BLaER1 treated with 17β-estradiol and CSF1 and Interleukin-3, amounts not matched to agents 10 nM and 100 nM (cell line): ENCODE data around the gene LNP1.
A peak's percentile ranks its signal among the peaks of the same experiment; 100 is the strongest.
"Not testable (repeated sequence)": the region's sequence is repeated elsewhere in the genome, so short reads cannot be mapped to it uniquely, and the experiment has no call there.

Source experiments
- H3K27ac ChIP-seq, 11 experiments: shearing (Covaris generic); formaldehyde crosslinking; 2 replicates each; pipeline ENCODE4 v1.8.1; 2022
- H3K27me3 ChIP-seq, 11 experiments: shearing (Covaris generic); formaldehyde crosslinking; 2 replicates each; pipeline ENCODE4 v1.8.1; 2022
- H3K36me3 ChIP-seq, 11 experiments: shearing (Covaris generic); formaldehyde crosslinking; 2 replicates each; pipeline ENCODE4 v1.8.1; 2022
- H3K4me1 ChIP-seq, 10 experiments: shearing (Covaris generic); formaldehyde crosslinking; 2 replicates each; pipeline ENCODE4 v1.8.1; 2022
- H3K4me2 ChIP-seq, 11 experiments: shearing (Covaris generic); formaldehyde crosslinking; 2 replicates each; pipeline ENCODE4 v1.8.1; 2022
- H3K4me3 ChIP-seq, 10 experiments: shearing (Covaris generic); formaldehyde crosslinking; 2 replicates each; pipeline ENCODE4 v1.8.1; 2022
- H3K9ac ChIP-seq, 11 experiments: shearing (Covaris generic); formaldehyde crosslinking; 2 replicates each; pipeline ENCODE4 v1.8.1; 2022
- H3K9me3 ChIP-seq, 11 experiments: shearing (Covaris generic); formaldehyde crosslinking; replicated peaks in 1 of 11; 2 replicates each; pipeline ENCODE4 v1.8.1; 2022
- H4K20me1 ChIP-seq, 11 experiments: shearing (Covaris generic); formaldehyde crosslinking; 2 replicates each; pipeline ENCODE4 v1.8.1; 2022
- Cebpa-rat ChIP-seq, 11 experiments: shearing (Covaris generic); IDR thresholded peaks; 2 replicates each; pipeline ENCODE4 v1.8.1; 2022

Gene LNP1, protein sequence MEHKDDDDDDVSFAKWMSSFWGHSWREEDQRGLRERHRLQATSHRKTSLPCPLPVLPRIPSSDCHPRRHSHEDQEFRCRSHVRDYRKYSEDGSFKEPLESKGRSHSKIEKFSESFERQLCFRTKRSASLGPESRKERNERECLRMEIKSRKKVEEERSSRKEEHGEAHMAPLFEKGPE

GRCh38 chr3:100400780-100401673 is at the start of gene LNP1, which contains the start of gene TOMM70:
TSS of gene LNP1 (plus strand) at chr3:100401539. CDS start at chr3:100429730, 28,191 bp downstream.
TSS of gene TOMM70 (minus strand) at chr3:100401089. CDS start at chr3:100400949, 140 bp downstream.
- peaks cover 0 to 19% (median 9%) of the 10 kb centered on the region in 11 experiments; a peak in 11 of 22 replicates for H3K36me3 ChIP-seq
- H3K4me2 ChIP-seq = peak within 1 kb of the TSS; percentile 87 to 99 (median 98)
- peak within 1 kb of the TSS; percentile 81 to 97 (median 92) for H3K4me3 ChIP-seq
- peaks cover 0 to 21% (median 12%) of the 10 kb centered on the region in 11 experiments; a peak in 14 of 22 replicates for H3K9me3 ChIP-seq
- no peak for TF ChIP-seq Cebpa-rat (IDR thresholded peaks at IDR 0.05)
- H3K4me1 ChIP-seq = peaks cover 41 to 56% (median 46%) of the 10 kb centered on the region in 10 experiments
- H4K20me1 ChIP-seq = peaks cover 1 to 46% (median 42%) of the 10 kb centered on the region in 11 experiments; a peak in 19 of 22 replicates
- peak within 1 kb of the TSS; percentile 66 to 97 (median 88) for H3K27ac ChIP-seq
- H3K9ac ChIP-seq = peak within 1 kb of the TSS; percentile 85 to 92 (median 90)
- H3K27me3 ChIP-seq = no peaks in the 10 kb centered on the region

- H4K20me1 ChIP-seq, H3K27me3 ChIP-seq, H3K4me3 ChIP-seq, H3K9ac ChIP-seq, H3K27ac ChIP-seq, H3K4me2 ChIP-seq, H3K4me1 ChIP-seq: not testable (repeated sequence)
- peaks cover 0 to 11% (median 7%) of the 10 kb centered on the region in 11 experiments; a peak in 15 of 22 replicates for H3K9me3 ChIP-seq
- H3K36me3 ChIP-seq = peaks cover 83 to 88% (median 86%) of the 10 kb centered on the region in 11 experiments
Observed at GRCh38 chr3:100351770-100352169, 49.6 kb upstream of the LNP1 start.

DNA sequence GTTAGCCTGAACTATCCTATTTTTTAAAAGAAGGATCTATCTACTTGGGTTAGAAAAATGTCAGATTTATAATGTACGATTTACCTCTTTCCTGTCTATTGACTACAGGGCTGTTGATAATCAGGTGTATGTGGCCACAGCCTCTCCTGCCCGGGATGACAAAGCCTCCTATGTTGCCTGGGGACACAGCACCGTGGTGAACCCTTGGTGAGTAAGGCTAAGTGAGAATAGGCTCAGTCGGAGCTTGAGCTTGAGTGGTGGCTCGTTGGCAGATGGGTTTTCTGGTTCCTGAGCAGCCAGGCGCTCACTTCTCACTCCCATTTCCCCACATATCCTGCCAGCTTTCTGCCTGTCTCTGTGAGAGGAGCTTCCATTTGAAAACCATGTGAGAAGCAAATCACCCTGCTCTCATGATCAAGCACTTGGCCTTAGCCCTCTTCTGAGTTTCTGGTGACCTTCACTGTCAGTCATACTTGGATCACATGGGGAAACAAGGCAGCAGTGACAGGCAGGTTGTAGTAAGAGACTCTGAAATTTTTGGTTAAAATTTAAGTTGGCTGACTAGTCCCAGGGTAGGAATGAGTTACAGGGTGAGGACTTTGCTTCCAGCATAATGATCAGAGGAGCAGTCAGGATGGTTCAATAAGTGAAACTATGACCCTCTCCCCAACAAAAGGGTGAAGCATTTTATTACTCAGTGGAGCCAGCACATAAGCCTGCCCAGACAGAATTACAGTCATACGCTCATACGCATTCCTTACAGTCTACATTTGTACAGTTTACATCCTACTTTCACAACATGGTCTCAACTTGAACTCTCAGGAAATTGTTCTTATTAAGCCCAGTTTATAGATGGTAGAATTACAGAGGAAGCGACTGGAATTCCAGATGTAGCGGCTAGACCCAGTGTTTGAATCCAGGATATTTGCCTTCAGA is 48.8 kb upstream of the LNP1 start:
- TF ChIP-seq Cebpa-rat (IDR thresholded peaks at IDR 0.05) = no peak
- peaks cover 81 to 88% (median 86%) of the 10 kb centered on the region in 11 experiments for H3K36me3 ChIP-seq
- no peak overlapping the region for H3K4me3 ChIP-seq
- H3K9ac ChIP-seq = no peak overlapping the region
- no peak overlapping the region for H3K4me2 ChIP-seq
- no peaks in the 10 kb centered on the region for H3K27me3 ChIP-seq
- H3K9me3 ChIP-seq = peaks cover 0 to 11% (median 7%) of the 10 kb centered on the region in 11 experiments; a peak in 15 of 22 replicates
- no peaks in the 10 kb centered on the region for H3K4me1 ChIP-seq
- H4K20me1 ChIP-seq = no peaks in the 10 kb centered on the region
- no peak overlapping the region for H3K27ac ChIP-seq

DNA sequence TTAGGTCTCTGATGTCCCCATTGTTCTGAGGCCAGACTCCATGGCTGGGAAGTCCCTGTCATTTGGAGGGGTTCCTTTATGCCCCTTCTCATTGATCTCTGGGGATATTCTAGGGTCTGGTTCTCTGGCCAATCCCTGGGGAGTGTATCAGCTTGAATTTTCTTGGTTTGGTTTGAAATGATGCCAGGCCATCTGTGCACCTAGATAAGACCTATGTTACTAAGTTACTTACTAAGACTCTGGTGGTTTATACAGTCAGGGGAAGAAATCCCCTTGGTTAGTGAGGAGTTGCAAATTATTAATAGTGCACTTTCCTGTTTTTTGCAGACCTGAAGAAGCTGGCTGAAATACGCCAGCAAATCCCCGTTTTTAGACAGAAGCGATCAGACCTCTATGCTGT is 46.5 kb upstream of the LNP1 start:
- Histone ChIP-seq H3K9me3 (peaks cover 0 to 8% (median 7%) of the 10 kb centered on the region in 11 experiments; a peak in 15 of 22 replicates), H3K9ac (no peak overlapping the region), H3K4me2 (no peak overlapping the region), H3K36me3 (peaks cover 71 to 88% (median 81%) of the 10 kb centered on the region in 11 experiments), H3K27ac (no peak overlapping the region), H3K4me3 (no peak overlapping the region), H3K4me1 (no peaks in the 10 kb centered on the region), H4K20me1 (no peaks in the 10 kb centered on the region), H3K27me3 (no peaks in the 10 kb centered on the region)
- TF ChIP-seq Cebpa-rat (IDR thresholded peaks at IDR 0.05) = no peak

GRCh38 chr3:100358413-100358812 is 42.9 kb upstream of the LNP1 start:
- Histone ChIP-seq H4K20me1 (no peaks in the 10 kb centered on the region), H3K27ac (no peak overlapping the region), H3K27me3 (no peaks in the 10 kb centered on the region), H3K36me3 (peaks cover 86 to 100% (median 94%) of the 10 kb centered on the region in 11 experiments), H3K4me1 (no peaks in the 10 kb centered on the region), H3K4me2 (no peak overlapping the region), H3K4me3 (no peak overlapping the region), H3K9me3 (peaks cover 0 to 11% (median 4%) of the 10 kb centered on the region in 11 experiments; a peak in 9 of 22 replicates), H3K9ac (no peak overlapping the region)
- TF ChIP-seq Cebpa-rat (IDR thresholded peaks at IDR 0.05) = no peak

DNA sequence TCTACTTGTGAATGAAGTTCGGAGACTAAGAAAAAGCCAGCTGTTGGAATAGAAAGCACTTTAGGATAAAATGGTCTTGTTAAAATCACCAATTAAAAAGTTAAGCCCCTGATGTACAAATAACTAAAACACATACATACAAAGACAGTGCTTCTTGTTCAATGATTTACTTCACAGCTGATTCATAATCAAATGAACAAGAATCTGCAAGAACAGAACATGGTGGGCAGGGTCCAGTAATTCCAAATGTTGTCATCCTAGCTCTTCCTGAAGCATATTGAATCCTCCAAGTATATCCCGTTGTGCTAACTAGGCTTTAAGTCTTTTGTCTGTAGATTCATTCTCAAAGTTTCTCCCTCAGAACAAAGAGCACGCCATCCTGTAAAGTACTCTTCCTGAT is 42.3 kb upstream of the LNP1 start:
- no peaks in the 10 kb centered on the region for H4K20me1 ChIP-seq
- H3K36me3 ChIP-seq = peaks cover 83 to 100% (median 94%) of the 10 kb centered on the region in 11 experiments
- no peaks in the 10 kb centered on the region for H3K27me3 ChIP-seq
- no peak overlapping the region for H3K9ac ChIP-seq
- H3K4me3 ChIP-seq = no peak overlapping the region
- no peak overlapping the region for H3K27ac ChIP-seq
- TF ChIP-seq Cebpa-rat (IDR thresholded peaks at IDR 0.05) = no peak
- H3K9me3 ChIP-seq = peaks cover 0 to 11% (median 4%) of the 10 kb centered on the region in 11 experiments; a peak in 9 of 22 replicates
- H3K4me2 ChIP-seq = no peak overlapping the region
- no peaks in the 10 kb centered on the region for H3K4me1 ChIP-seq

GRCh38 chr3:100360757-100361496 is 40.4 kb upstream of the LNP1 start:
- Histone ChIP-seq H3K4me1 (no peaks in the 10 kb centered on the region), H3K27ac (no peak overlapping the region), H4K20me1 (no peaks in the 10 kb centered on the region), H3K4me3 (no peak overlapping the region), H3K4me2 (no peak overlapping the region), H3K36me3 (peaks cover 84 to 100% (median 94%) of the 10 kb centered on the region in 11 experiments), H3K27me3 (no peaks in the 10 kb centered on the region), H3K9me3 (peaks cover 0 to 11% (median 4%) of the 10 kb centered on the region in 11 experiments; a peak in 9 of 22 replicates), H3K9ac (no peak overlapping the region)
- no peak for TF ChIP-seq Cebpa-rat (IDR thresholded peaks at IDR 0.05)

DNA sequence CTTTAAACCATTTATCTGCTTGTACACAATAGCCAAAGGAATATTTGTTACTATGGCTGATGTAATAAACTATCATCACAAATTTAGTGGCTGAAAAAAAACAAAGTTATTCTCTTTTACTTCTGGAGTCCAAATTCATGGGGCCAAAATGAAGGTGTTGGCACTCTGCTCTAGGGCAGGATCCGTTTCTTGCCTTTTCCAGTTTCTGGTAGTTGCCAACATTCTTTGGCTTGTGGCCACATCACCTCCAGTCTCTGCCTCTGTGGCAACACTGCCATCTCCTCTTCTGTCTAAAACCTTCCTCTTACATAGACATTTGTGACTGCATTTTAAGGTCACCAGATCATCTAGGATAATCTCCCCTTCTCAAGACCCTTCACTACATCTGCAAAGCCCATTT is 39.4 kb upstream of the LNP1 start:
- no peak overlapping the region for H3K4me3 ChIP-seq
- H3K27ac ChIP-seq = no peak overlapping the region

More for the DNA sequence above, 39.4 kb upstream of the LNP1 start:
- Histone ChIP-seq H3K4me1 (no peaks in the 10 kb centered on the region), H4K20me1 (0 out of 22 replicates have a peak, but pooled peaks cover 0 to 3% (median 0%) of the 10 kb centered on the region in 11 experiments), H3K9ac (no peak overlapping the region), H3K27me3 (no peaks in the 10 kb centered on the region), H3K36me3 (peaks cover 84 to 100% (median 98%) of the 10 kb centered on the region in 11 experiments), H3K4me2 (no peak overlapping the region), H3K9me3 (peaks cover 0 to 11% (median 4%) of the 10 kb centered on the region in 11 experiments; a peak in 9 of 22 replicates)
- TF ChIP-seq Cebpa-rat (IDR thresholded peaks at IDR 0.05) = no peak
